GM12878 (cell line): ENCODE measurements around the gene CNRIP1. TPM values are rescaled to one million over a fixed set of nuclear protein-coding genes. Genes with fewer than 3 reads are reported as not detected.
A peak's percentile ranks its signal among the peaks of the same experiment; 100 is the strongest.

Experiments used
- ATAC-seq: fragments of 200-7000 bp; cut with Tn5 transposase; 3 replicates; pipeline ENCODE4 v1.9.1; 2020; ENCODE audit warnings: mild to moderate bottlenecking, moderate library complexity
- BruUV-seq: library from RNA; stranded (reverse); fragments of 400-500 nt; replicated peaks from 2 replicates; lab custom pipeline; 2021; lab: Mats Ljungman, UMichigan
- CTCF ChIA-PET: fragments of 300-600 bp; sonication (Branson Sonifier 250); formaldehyde crosslinking; extraction: SDS; loops from one replicate; lab custom pipeline; 2021; ENCODE audit warnings: inconsistent platforms; lab: Yijun Ruan, JAX
- POLR2A ChIA-PET: fragments of 350-600 bp; formaldehyde crosslinking; extraction: SDS; loops from one replicate; lab custom pipeline; 2021; ENCODE audit warnings: inconsistent platforms; lab: Charles Lee
- RAD21 ChIA-PET: fragments of 300-600 bp; sonication (Branson Sonifier 250); formaldehyde crosslinking; loops from one replicate; lab custom pipeline; 2023; ENCODE audit warnings: antibody characterized with exemption; ENCODE audit not compliant: unreplicated experiment; lab: Charles Lee
- SMC1A ChIA-PET: fragments of 300-600 bp; sonication (Branson Sonifier 250); formaldehyde crosslinking; loops from one replicate; lab custom pipeline; 2023; ENCODE audit not compliant: unreplicated experiment, uncharacterized antibody; lab: Charles Lee
- DNase-seq: peaks from one replicate; pipeline ENCODE4 v3.0.0-alpha.2; 2011; ENCODE audit warnings: low read depth, low spot score
- FAIRE-seq: peaks from 3 replicates; lab custom pipeline; 2011; peaks lifted over from hg19 to GRCh38; lab: Jason Lieb, UNC
- H2AFZ ChIP-seq: 2 replicates; pipeline ENCODE4 v1.6.0; 2011; ENCODE audit warnings: low read depth, low read length, control low read depth; ENCODE audit not compliant: control insufficient read depth
- H3K27ac ChIP-seq: 2 replicates; pipeline ENCODE4 v1.5.1; 2011; ENCODE audit warnings: control low read depth; ENCODE audit not compliant: control insufficient read depth, insufficient read depth
- H3K27me3 ChIP-seq, 2 experiments: replicated peaks in 1 of 2; 2 replicates each; pipeline versions ENCODE4 v1.6.0 to v1.6.1; 2011; ENCODE audit warnings: low read length in 1 of 2; ENCODE audit not compliant: control insufficient read depth in 2 of 2, insufficient read depth in 2 of 2
- H3K36me3 ChIP-seq, 2 experiments: 2 replicates each; pipeline ENCODE4 v1.5.1; 2011; ENCODE audit warnings: low read length in 1 of 2; ENCODE audit not compliant: control insufficient read depth in 2 of 2, insufficient read depth in 2 of 2
- H3K4me1 ChIP-seq: 2 replicates; pipeline ENCODE4 v1.6.1; 2011; ENCODE audit warnings: mild to moderate bottlenecking, low read length, moderate library complexity, mixed read lengths; ENCODE audit not compliant: control insufficient read depth, insufficient read depth
- H3K4me2 ChIP-seq: 2 replicates; pipeline ENCODE4 v1.6.0; 2011; ENCODE audit warnings: control low read depth; ENCODE audit not compliant: control insufficient read depth, insufficient read depth
- H3K4me3 ChIP-seq: fragments of 200-600 bp; sonication (generic); 2 replicates; pipeline ENCODE4 v1.5.1; 2016
- H3K79me2 ChIP-seq: 2 replicates; pipeline ENCODE4 v1.6.0; 2011; ENCODE audit warnings: low read length; ENCODE audit not compliant: control insufficient read depth, insufficient read depth
- H3K9ac ChIP-seq: 2 replicates; pipeline ENCODE4 v1.8.0; 2011; ENCODE audit warnings: low read length, control low read depth, mixed read lengths; ENCODE audit not compliant: control insufficient read depth, insufficient read depth
- H3K9me3 ChIP-seq: replicated peaks from 3 replicates; pipeline ENCODE4 v1.5.1; 2011; ENCODE audit warnings: mild to moderate bottlenecking, low read length; ENCODE audit not compliant: control insufficient read depth, insufficient read depth
- H4K20me1 ChIP-seq: 2 replicates; pipeline ENCODE4 v1.6.0; 2011; ENCODE audit not compliant: control insufficient read depth, insufficient read depth
- BMI1 ChIP-seq: fragments of 450-650 bp; IDR thresholded peaks from 2 replicates; pipeline ENCODE4 v1.6.1; 2016; ENCODE audit warnings: mild to moderate bottlenecking, moderate library complexity, borderline replicate concordance
- CREM ChIP-seq: IDR thresholded peaks from 2 replicates; pipeline ENCODE4 v1.6.1; 2014; ENCODE audit warnings: antibody characterized with exemption, low read depth
- EP300 ChIP-seq, 2 experiments: fragments of 150-350 bp in 1 of 2; IDR thresholded peaks; 2 replicates each; pipeline ENCODE4 v1.6.1; 2011 to 2012; ENCODE audit warnings: low read depth in 2 of 2, low read length in 2 of 2, borderline replicate concordance in 1 of 2, improper control_type of control experiment in 1 of 2, inconsistent platforms in 1 of 2; ENCODE audit not compliant: control insufficient read depth in 1 of 2
- EZH2 ChIP-seq: IDR thresholded peaks from 2 replicates; pipeline ENCODE4 v1.6.1; 2012; ENCODE audit warnings: low read depth, mild to moderate bottlenecking, control low read depth, inconsistent platforms, low read length, borderline replicate concordance; ENCODE audit not compliant: control insufficient read depth
- LARP7 ChIP-seq: fragments of 450-650 bp; IDR thresholded peaks from 2 replicates; pipeline ENCODE4 v1.6.1; 2017; ENCODE audit warnings: mild to moderate bottlenecking
- MXI1 ChIP-seq: fragments of 150-350 bp; IDR thresholded peaks from 2 replicates; pipeline ENCODE4 v1.6.1; 2011; ENCODE audit warnings: low read depth, mild to moderate bottlenecking, inconsistent platforms, low read length, improper control_type of control experiment
- NRF1 ChIP-seq: conservative IDR thresholded peaks from 2 replicates; pipeline ENCODE4 v1.6.1; 2011; ENCODE audit warnings: mild to moderate bottlenecking, low read depth, low read length, improper control_type of control experiment
- RAD21 ChIP-seq: IDR thresholded peaks from 2 replicates; pipeline ENCODE4 v1.6.1; 2011; ENCODE audit warnings: mild to moderate bottlenecking, low read depth, low read length, moderate library complexity; ENCODE audit not compliant: insufficient read depth
- RBBP5 ChIP-seq: fragments of 200-600 bp; sonication (generic); conservative IDR thresholded peaks from 2 replicates; pipeline ENCODE4 v1.6.1; 2016
- RCOR1 ChIP-seq: conservative IDR thresholded peaks from 2 replicates; pipeline ENCODE4 v1.6.1; 2012; ENCODE audit warnings: low read depth, low read length, improper control_type of control experiment
- SMC3 ChIP-seq: IDR thresholded peaks from 2 replicates; pipeline ENCODE4 v1.6.1; 2011; ENCODE audit warnings: low read length, improper control_type of control experiment, borderline replicate concordance
- SP1 ChIP-seq: IDR thresholded peaks from one replicate; pipeline ENCODE4 v1.6.1; 2011; ENCODE audit warnings: low read depth, low read length
- SREBF1 ChIP-seq: IDR thresholded peaks from 2 replicates; pipeline ENCODE4 v1.6.1; 2012; ENCODE audit warnings: mild to moderate bottlenecking, low read length
- SUPT20H ChIP-seq: IDR thresholded peaks from 2 replicates; pipeline ENCODE4 v1.6.1; 2011; ENCODE audit warnings: low read depth, mild to moderate bottlenecking, low read length, moderate library complexity, borderline replicate concordance; ENCODE audit not compliant: control insufficient read depth
- TAF1 ChIP-seq: IDR thresholded peaks from 2 replicates; pipeline ENCODE4 v1.6.1; 2011; ENCODE audit warnings: mild to moderate bottlenecking, low read depth, low read length, borderline replicate concordance
- YBX1 ChIP-seq: fragments of 450-650 bp; IDR thresholded peaks from 2 replicates; pipeline ENCODE4 v1.6.1; 2016; ENCODE audit warnings: antibody characterized with exemption
- YY1 ChIP-seq: IDR thresholded peaks from 2 replicates; pipeline ENCODE4 v1.6.1; 2011; ENCODE audit warnings: low read depth, mild to moderate bottlenecking, low read length
- ZNF217 ChIP-seq: fragments of 450-650 bp; IDR thresholded peaks from 2 replicates; pipeline ENCODE4 v1.6.1; 2017; ENCODE audit warnings: antibody characterized with exemption, mild to moderate bottlenecking
- WGBS: methylation state at CpG from one replicate; pipeline ENCODE4 v1.1.6; 2016; ENCODE audit warnings: low lambda C conversion rate; ENCODE audit not compliant: insufficient replicate concordance, insufficient coverage; ENCODE audit errors: missing lambda C conversion rate; 5-methylcytosine and 5-hydroxymethylcytosine counted together
- in situ Hi-C: fragments of 300-500 bp; cut with MboI; formaldehyde crosslinking; loops from 9 replicates; pipeline ENCODE4 v1.14.3; 2018; ENCODE audit warnings: mixed read lengths
- intact Hi-C: fragments of 100-400 bp; cut with micrococcal nuclease; formaldehyde crosslinking; loops from one replicate; pipeline ENCODE4 v1.14.2; 2022; ENCODE audit not compliant: unreplicated experiment
- polyA plus RNA-seq, 11 experiments: library from polyadenylated mRNA; depleted of rRNA in 4 of 11; unstranded in 6 of 11; stranded (reverse) in 5 of 11; fragments of >200 nt; fragmentation: Nextera tagmentation in 4 of 11; fragmentation: Illumina TruSeq in 1 of 11; extraction: Ambion mirVana in 4 of 11; extraction: Trizol in 1 of 11; gene quantifications; 1 replicate in 1 of 11; 2 replicates in 10 of 11; pipeline versions ENCODE4 v1.2.1 to v1.2.3, GENCODE V29; 2011 to 2016; ENCODE audit warnings: inconsistent platforms in 2 of 11, missing spikeins in 2 of 11, low read depth in 1 of 11
- total RNA-seq, 4 experiments: library from RNA; depleted of rRNA in 3 of 4; stranded (reverse); fragments of >200 nt in 3 of 4; fragmentation: Illumina TruSeq in 1 of 4; extraction: Trizol in 1 of 4; gene quantifications; 2 replicates each; pipeline versions ENCODE4 v1.2.1 to v1.2.3, GENCODE V29; 2013 to 2021
- TF ChIP-seq, protein P1 (sequence below), 3 experiments: IDR thresholded peaks in 2 of 3; conservative IDR thresholded peaks in 1 of 3; 2 replicates each; pipeline ENCODE4 v1.5.1; 2011; ENCODE audit warnings: low read depth in 3 of 3, low read length in 3 of 3, mild to moderate bottlenecking in 3 of 3, control low read depth in 2 of 3, moderate library complexity in 2 of 3, inconsistent platforms in 1 of 3, mixed read lengths in 1 of 3; ENCODE audit not compliant: control insufficient read depth in 2 of 3, insufficient read depth in 1 of 3; ENCODE audit errors: extremely low read depth in 1 of 3
- TF ChIP-seq, protein P2 (sequence below): fragments of 450-650 bp; IDR thresholded peaks from 2 replicates; pipeline ENCODE4 v1.6.1; 2017; ENCODE audit warnings: low read depth, mild to moderate bottlenecking, moderate library complexity
- TF ChIP-seq, protein P3 (sequence below): IDR thresholded peaks from 2 replicates; pipeline ENCODE4 v1.6.1; 2012; ENCODE audit warnings: low read depth, low read length, improper control_type of control experiment

CNRIP1 gene
- total and polyA plus RNA-seq, 10 of the 15 experiments (the other 5 are each of a cell fraction or from before 2014, with no cell fraction given): not detected

DNA sequence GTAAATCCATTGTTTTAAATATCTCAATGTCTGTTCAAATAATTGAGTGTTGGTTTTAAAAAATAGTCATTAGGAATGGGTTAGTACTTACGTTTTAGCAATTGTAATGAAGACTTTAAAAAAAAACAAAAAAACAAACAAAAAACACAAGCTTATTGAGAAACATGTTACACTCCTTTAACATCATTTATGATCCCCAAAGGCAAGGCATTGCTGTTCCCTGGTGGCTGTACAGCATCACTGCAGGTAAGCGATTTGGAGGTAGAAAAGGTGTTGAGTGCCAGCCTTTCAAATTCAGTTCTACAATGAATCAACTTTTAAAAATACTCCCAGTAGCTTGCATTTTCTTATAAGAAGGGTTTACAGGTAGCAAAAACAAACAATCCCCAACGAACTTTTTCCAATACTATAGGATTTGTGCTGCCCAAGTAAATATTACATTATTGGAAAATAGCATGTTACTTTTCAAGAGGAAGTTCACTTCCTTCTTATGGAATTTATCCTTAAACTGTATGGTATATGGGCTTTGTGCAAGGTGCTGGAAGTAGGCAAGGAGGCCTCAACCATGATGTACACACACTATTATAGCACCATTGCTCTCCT lies 27.5 kb downstream of the CNRIP1 start:
- POLR2A ChIA-PET: interaction anchor here (0.6 to 1.2 kb wide), 3 partner anchors 38 to 152 kb away, joined by 3 read pairs; no protein-coding TSS in a partner anchor
- RAD21 ChIA-PET: interaction anchor here (0.8 to 6.7 kb wide), 13 partner anchors 9 to 558 kb away, joined by 3 to 25 read pairs (median 4); partner anchors contain the start of gene PPP3R1
- Histone ChIP-seq H3K27me3 (no peaks in the 10 kb centered on the region), H3K36me3 (no peaks in the 10 kb centered on the region), H3K4me1 (peaks cover 6% of the 10 kb centered on the region), H3K27ac (no peak overlapping the region), H4K20me1 (no peaks in the 10 kb centered on the region), H3K4me3 (no peak overlapping the region), H3K79me2 (no peaks in the 10 kb centered on the region), H3K9ac (no peak overlapping the region), H3K4me2 (no peak overlapping the region), H2AFZ (no peak overlapping the region), H3K9me3 (no peaks in the 10 kb centered on the region)
- ATAC-seq: peak; percentile 83
- FAIRE-seq: peak; percentile 84
- CTCF ChIA-PET: interaction anchor here (0.6 to 3.9 kb wide), 22 partner anchors 8 to 261 kb away, joined by 3 to 45 read pairs (median 4); partner anchors contain the start of gene PLEK
- SMC1A ChIA-PET: interaction anchor here (0.7 to 3.4 kb wide), 21 partner anchors 9 to 559 kb away, joined by 3 to 19 read pairs (median 4); no protein-coding TSS in a partner anchor
- intact Hi-C loops (loop anchor here (5.0 kb wide), 1 partner anchor 150 kb away; no protein-coding TSS in a partner anchor), in situ Hi-C loops (no loop called here)
- no TSS peak for BruUV-seq
- WGBS: 1% methylated on average over 3 of the region's 3 CpGs
- DNase-seq: no peak
- TF ChIP-seq SMC3 (peak; percentile 69; the same call in 1 of the 2 replicates), YY1 (0 out of 2 replicates have a peak, but pooled peaks have one; percentile 22), EZH2 (no peak), MXI1 (no peak), NRF1 (no peak), SP1 (no peak), LARP7 (no peak), SREBF1 (no peak), CREM (0 out of 2 replicates have a peak, but pooled peaks have one; percentile 18), ZNF217 (no peak), EP300 (IDR thresholded peaks at IDR 0.05; ENCODE audit: borderline replicate concordance in 1 of 2, control insufficient read depth in 1 of 2, low read depth in 2 of 2, low read length in 2 of 2) (no peak), TAF1 (no peak), RAD21 (peak; percentile 97), SUPT20H (no peak), RBBP5 (no peak), BMI1 (no peak), YBX1 (no peak), RCOR1 (no peak)
- TF ChIP-seq, protein P1, sequence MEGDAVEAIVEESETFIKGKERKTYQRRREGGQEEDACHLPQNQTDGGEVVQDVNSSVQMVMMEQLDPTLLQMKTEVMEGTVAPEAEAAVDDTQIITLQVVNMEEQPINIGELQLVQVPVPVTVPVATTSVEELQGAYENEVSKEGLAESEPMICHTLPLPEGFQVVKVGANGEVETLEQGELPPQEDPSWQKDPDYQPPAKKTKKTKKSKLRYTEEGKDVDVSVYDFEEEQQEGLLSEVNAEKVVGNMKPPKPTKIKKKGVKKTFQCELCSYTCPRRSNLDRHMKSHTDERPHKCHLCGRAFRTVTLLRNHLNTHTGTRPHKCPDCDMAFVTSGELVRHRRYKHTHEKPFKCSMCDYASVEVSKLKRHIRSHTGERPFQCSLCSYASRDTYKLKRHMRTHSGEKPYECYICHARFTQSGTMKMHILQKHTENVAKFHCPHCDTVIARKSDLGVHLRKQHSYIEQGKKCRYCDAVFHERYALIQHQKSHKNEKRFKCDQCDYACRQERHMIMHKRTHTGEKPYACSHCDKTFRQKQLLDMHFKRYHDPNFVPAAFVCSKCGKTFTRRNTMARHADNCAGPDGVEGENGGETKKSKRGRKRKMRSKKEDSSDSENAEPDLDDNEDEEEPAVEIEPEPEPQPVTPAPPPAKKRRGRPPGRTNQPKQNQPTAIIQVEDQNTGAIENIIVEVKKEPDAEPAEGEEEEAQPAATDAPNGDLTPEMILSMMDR (IDR thresholded peaks at IDR 0.05 in 2 of 3, conservative IDR thresholded peaks at IDR 0.05 in 1 of 3; ENCODE audit: control insufficient read depth in 2 of 3, extremely low read depth in 1 of 3, insufficient read depth in 1 of 3, low read depth in 3 of 3, low read length in 3 of 3): peak; percentile 76 to 94 (median 84)
- TF ChIP-seq, protein P2, sequence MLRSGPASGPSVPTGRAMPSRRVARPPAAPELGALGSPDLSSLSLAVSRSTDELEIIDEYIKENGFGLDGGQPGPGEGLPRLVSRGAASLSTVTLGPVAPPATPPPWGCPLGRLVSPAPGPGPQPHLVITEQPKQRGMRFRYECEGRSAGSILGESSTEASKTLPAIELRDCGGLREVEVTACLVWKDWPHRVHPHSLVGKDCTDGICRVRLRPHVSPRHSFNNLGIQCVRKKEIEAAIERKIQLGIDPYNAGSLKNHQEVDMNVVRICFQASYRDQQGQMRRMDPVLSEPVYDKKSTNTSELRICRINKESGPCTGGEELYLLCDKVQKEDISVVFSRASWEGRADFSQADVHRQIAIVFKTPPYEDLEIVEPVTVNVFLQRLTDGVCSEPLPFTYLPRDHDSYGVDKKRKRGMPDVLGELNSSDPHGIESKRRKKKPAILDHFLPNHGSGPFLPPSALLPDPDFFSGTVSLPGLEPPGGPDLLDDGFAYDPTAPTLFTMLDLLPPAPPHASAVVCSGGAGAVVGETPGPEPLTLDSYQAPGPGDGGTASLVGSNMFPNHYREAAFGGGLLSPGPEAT: no peak
- TF ChIP-seq, protein P3, sequence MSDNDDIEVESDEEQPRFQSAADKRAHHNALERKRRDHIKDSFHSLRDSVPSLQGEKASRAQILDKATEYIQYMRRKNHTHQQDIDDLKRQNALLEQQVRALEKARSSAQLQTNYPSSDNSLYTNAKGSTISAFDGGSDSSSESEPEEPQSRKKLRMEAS: no peak
